ENCODE data around the gene STRN4. TPM values are rescaled to one million over a fixed set of nuclear protein-coding genes. Genes with fewer than 3 reads are reported as not detected.
"Not testable (repeated sequence)": the region's sequence is repeated elsewhere in the genome, so short reads cannot be mapped to it uniquely, and the experiment has no call there.

STRN4 gene
- total RNA-seq, 1 donor from 2014 or later: 116 TPM

DNA sequence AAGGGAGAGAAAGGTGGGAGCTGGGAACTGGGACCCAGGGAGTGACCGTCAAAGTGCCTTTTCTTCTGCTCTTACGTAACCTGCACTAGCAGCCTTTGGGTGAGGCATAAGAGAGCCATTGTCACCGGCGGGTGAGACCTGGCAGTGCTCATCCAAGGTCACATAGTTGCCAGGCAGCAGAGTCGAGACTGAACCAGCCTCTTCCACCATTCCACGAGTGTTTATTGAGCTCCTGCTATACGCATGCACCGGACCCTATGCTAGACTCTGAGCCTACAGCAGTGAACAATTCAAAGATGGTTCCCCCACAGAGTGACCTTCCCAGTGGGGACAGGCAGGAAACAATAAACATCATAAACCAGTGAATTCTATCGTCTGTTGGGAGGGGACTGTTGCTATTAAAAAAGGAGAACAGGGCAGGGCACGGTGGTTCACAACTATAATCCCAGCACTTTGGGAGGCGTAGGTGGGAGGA is 18.6 kb upstream of the STRN4 start:
- H3K36me3 Mint-ChIP-seq (ENCODE audit: low read depth): peaks cover 2% of the 10 kb centered on the region
- H3K4me3 Mint-ChIP-seq: no peak overlapping the region
- no peak overlapping the region for H3K27ac Mint-ChIP-seq
- no peak for DNase-seq (ENCODE audit: low spot score)
- intact Hi-C loops (cut with micrococcal nuclease): no loop called here
- peaks cover 6% of the 10 kb centered on the region for H3K4me1 Mint-ChIP-seq (ENCODE audit: low read depth)
- H3K27me3 Mint-ChIP-seq (ENCODE audit: insufficient read depth): no peaks in the 10 kb centered on the region
- H3K9me3 Mint-ChIP-seq: no peaks in the 10 kb centered on the region

GRCh38 chr19:46762245-46762890 is 16.1 kb upstream of the STRN4 start:
- Mint-ChIP-seq H3K36me3 (ENCODE audit: low read depth) (peaks cover 5% of the 10 kb centered on the region), H3K4me1 (ENCODE audit: low read depth) (peaks cover 6% of the 10 kb centered on the region)
- intact Hi-C loops (cut with micrococcal nuclease): no loop called here

DNA sequence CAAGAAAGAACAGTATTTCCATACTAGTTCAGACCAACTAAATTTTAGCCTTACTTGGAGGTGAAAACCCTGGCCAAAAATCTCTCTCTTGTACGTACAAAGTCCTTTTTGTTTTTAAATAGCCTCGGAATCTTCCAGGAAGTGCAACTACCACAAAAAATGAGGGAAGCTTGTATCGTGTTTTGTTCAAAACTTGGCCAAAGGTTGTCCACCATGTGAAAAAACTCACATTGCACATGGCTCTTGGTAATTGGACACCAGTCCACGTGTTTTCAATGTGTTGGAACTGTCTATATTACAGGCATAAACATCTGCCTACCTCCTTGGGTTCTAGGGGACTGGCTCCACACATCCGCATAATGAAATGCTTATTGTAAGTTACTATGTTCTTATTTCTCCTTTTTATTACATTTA is 15.2 kb upstream of the STRN4 start:
- Mint-ChIP-seq H3K4me1 (ENCODE audit: low read depth) (peaks cover under 1% of the 10 kb centered on the region), H3K27ac (no peak overlapping the region), H3K36me3 (ENCODE audit: low read depth) (peaks cover 4% of the 10 kb centered on the region), H3K27me3 (ENCODE audit: insufficient read depth) (no peaks in the 10 kb centered on the region), H3K9me3 (no peaks in the 10 kb centered on the region), H3K4me3 (no peak overlapping the region)
- DNase-seq (ENCODE audit: low spot score): no peak
- intact Hi-C loops (cut with micrococcal nuclease): no loop called here

More at GRCh38 chr19:46762245-46762890, 16.1 kb upstream of the STRN4 start:
- no peaks in the 10 kb centered on the region for H3K9me3 Mint-ChIP-seq
- no peak for DNase-seq (ENCODE audit: low spot score)
- no peak overlapping the region for H3K4me3 Mint-ChIP-seq
- H3K27me3 Mint-ChIP-seq (ENCODE audit: insufficient read depth): no peaks in the 10 kb centered on the region
- no peak overlapping the region for H3K27ac Mint-ChIP-seq

DNA sequence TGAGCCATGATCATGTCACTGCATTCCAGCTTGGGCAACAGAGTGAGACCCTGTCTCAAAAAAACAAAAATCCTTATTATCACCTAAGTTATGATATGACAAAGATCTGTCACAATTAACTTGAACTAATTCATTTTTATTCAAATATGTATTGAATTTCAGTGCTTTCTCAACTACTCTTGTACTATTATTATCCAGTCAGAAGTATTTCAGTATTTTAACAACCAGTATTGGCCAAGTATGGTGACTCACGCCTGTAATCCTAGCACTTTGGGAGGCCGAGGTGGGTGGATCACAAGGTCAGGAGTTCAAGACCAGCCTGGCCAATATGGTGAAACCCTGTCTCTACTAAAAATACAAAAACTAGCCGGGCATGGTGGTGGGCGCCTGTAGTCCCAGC is 14.6 kb upstream of the STRN4 start:
- intact Hi-C loops (cut with micrococcal nuclease); H3K9me3 Mint-ChIP-seq; H3K4me3 Mint-ChIP-seq; H3K36me3 Mint-ChIP-seq (ENCODE audit: low read depth); DNase-seq (ENCODE audit: low spot score); H3K27ac Mint-ChIP-seq; H3K27me3 Mint-ChIP-seq (ENCODE audit: insufficient read depth); H3K4me1 Mint-ChIP-seq (ENCODE audit: low read depth): not testable (repeated sequence)

GRCh38 chr19:46760363-46760762 is 14.1 kb upstream of the STRN4 start:
- Mint-ChIP-seq H3K27me3 (ENCODE audit: insufficient read depth) (no peaks in the 10 kb centered on the region), H3K9me3 (no peaks in the 10 kb centered on the region), H3K27ac (no peak overlapping the region), H3K4me1 (ENCODE audit: low read depth) (no peaks in the 10 kb centered on the region), H3K4me3 (no peak overlapping the region), H3K36me3 (ENCODE audit: low read depth) (peaks cover 4% of the 10 kb centered on the region)
- no peak for DNase-seq (ENCODE audit: low spot score)
- intact Hi-C loops (cut with micrococcal nuclease): no loop called here

DNA sequence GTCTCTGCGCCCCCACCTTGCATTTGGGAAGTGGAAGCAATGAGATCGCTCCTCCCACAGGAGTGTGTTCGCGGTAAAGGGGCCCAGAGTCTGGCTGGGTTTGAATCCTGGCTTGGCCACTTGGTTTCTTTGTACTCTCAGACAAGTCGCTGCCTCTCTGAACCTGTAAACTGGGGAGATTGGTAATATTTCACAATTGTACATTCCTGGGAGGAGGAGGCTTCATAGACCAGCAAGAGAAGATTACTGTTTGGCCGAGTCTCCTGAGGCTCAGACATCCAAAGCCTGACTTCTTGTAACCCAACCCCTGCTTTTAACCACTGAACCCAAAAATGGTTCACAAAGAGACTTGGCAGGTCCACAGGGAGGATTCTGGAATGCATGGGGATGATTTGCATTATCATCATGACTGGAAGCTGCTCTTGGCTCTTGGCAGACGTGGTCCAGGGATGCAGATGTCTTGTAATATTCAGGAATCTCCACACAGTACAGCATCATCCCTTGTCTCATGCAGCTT is 13.6 kb upstream of the STRN4 start:
- DNase-seq (ENCODE audit: low spot score): no peak
- Mint-ChIP-seq H3K4me3 (no peak overlapping the region), H3K9me3 (no peaks in the 10 kb centered on the region), H3K36me3 (ENCODE audit: low read depth) (peaks cover 4% of the 10 kb centered on the region), H3K27ac (no peak overlapping the region), H3K27me3 (ENCODE audit: insufficient read depth) (no peaks in the 10 kb centered on the region), H3K4me1 (ENCODE audit: low read depth) (no peaks in the 10 kb centered on the region)
- intact Hi-C loops (cut with micrococcal nuclease): no loop called here

- Mint-ChIP-seq H3K9me3 (no peaks in the 10 kb centered on the region), H3K27ac (no peak overlapping the region), H3K4me1 (ENCODE audit: low read depth) (no peaks in the 10 kb centered on the region), H3K36me3 (ENCODE audit: low read depth) (peaks cover 4% of the 10 kb centered on the region), H3K27me3 (ENCODE audit: insufficient read depth) (no peaks in the 10 kb centered on the region), H3K4me3 (no peak overlapping the region)
- no peak for DNase-seq (ENCODE audit: low spot score)
- intact Hi-C loops (cut with micrococcal nuclease): no loop called here
Observed at GRCh38 chr19:46759206-46759605, 13.0 kb upstream of the STRN4 start.

- H3K27me3 Mint-ChIP-seq (ENCODE audit: insufficient read depth): no peaks in the 10 kb centered on the region
- H3K9me3 Mint-ChIP-seq: no peaks in the 10 kb centered on the region
- peaks cover 7% of the 10 kb centered on the region for H3K4me1 Mint-ChIP-seq (ENCODE audit: low read depth)
- no peak overlapping the region for H3K4me3 Mint-ChIP-seq
- no peak overlapping the region for H3K27ac Mint-ChIP-seq
- peaks cover 4% of the 10 kb centered on the region for H3K36me3 Mint-ChIP-seq (ENCODE audit: low read depth)
- DNase-seq (ENCODE audit: low spot score): no peak
- intact Hi-C loops (cut with micrococcal nuclease): no loop called here
Observed at GRCh38 chr19:46756544-46756888, 10.3 kb upstream of the STRN4 start.

- intact Hi-C loops (cut with micrococcal nuclease): no loop called here
- Mint-ChIP-seq H3K4me3 (no peak overlapping the region), H3K27ac (no peak overlapping the region), H3K27me3 (ENCODE audit: insufficient read depth) (no peaks in the 10 kb centered on the region), H3K9me3 (no peaks in the 10 kb centered on the region), H3K4me1 (ENCODE audit: low read depth) (peaks cover 7% of the 10 kb centered on the region), H3K36me3 (ENCODE audit: low read depth) (peaks cover 4% of the 10 kb centered on the region)
- no peak for DNase-seq (ENCODE audit: low spot score)
Observed at GRCh38 chr19:46755853-46756543, 9.7 kb upstream of the STRN4 start.

GRCh38 chr19:46755077-46755852 is 9.0 kb upstream of the STRN4 start:
- intact Hi-C loops (cut with micrococcal nuclease): no loop called here
- Mint-ChIP-seq H3K4me3 (no peak overlapping the region), H3K36me3 (ENCODE audit: low read depth) (peaks cover 4% of the 10 kb centered on the region), H3K9me3 (no peaks in the 10 kb centered on the region), H3K27ac (no peak overlapping the region), H3K27me3 (ENCODE audit: insufficient read depth) (no peaks in the 10 kb centered on the region), H3K4me1 (ENCODE audit: low read depth) (peaks cover 7% of the 10 kb centered on the region)
- no peak for DNase-seq (ENCODE audit: low spot score)

GRCh38 chr19:46753420-46754155 is 7.3 kb upstream of the STRN4 start:
- DNase-seq (ENCODE audit: low spot score): peak; percentile 56
- peaks cover 11% of the 10 kb centered on the region for H3K4me1 Mint-ChIP-seq (ENCODE audit: low read depth)
- intact Hi-C loops (cut with micrococcal nuclease): loop anchor here (1.0 kb wide), 2 partner anchors 49 to 224 kb away; no protein-coding TSS in a partner anchor
- no peak overlapping the region for H3K4me3 Mint-ChIP-seq
- no peaks in the 10 kb centered on the region for H3K27me3 Mint-ChIP-seq (ENCODE audit: insufficient read depth)
- no peak overlapping the region for H3K27ac Mint-ChIP-seq
- no peaks in the 10 kb centered on the region for H3K9me3 Mint-ChIP-seq
- H3K36me3 Mint-ChIP-seq (ENCODE audit: low read depth): peaks cover 7% of the 10 kb centered on the region

DNA sequence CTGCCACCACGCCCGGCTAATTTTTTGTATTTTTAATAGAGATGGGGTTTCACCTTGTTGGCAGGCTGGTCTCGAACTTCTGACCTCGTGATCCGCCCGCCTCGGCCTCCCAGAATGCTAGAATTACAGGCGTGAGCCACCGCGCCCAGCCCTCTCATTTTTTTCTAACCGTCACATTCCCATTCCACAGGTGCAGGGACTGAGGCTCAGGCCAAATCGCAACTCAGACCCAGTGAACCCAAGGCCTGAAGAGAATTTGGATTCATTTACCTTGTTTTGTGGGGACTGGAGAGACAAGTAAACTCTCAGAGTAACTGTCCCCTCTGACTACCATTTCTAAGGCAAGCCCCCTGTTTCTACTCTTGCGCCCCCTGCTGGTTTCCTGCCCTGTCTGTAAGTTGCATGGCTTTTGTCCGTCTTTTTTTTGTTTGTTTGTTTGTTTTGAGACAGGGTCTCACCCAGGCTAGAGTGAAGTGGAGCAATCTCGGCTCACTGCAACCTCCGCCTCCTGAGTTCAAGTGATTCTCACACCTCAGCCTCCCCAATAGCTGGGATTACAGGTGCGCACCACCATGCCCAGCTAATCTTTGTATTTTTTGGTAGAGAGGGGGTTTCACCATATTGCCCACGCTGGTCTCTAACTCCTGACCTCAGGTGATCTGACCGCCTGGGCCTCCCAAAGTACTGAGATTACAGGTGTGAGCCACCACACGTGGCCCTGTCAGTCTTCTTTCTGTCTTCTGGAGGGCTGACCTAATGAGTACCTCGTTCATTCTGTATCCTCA is 2.3 kb upstream of the STRN4 start:
- intact Hi-C loops (cut with micrococcal nuclease): loop anchor here (1.0 kb wide), 1 partner anchor 219 kb away; no protein-coding TSS in a partner anchor
- peak overlapping the region; percentile 70 for H3K4me3 Mint-ChIP-seq
- H3K9me3 Mint-ChIP-seq: no peaks in the 10 kb centered on the region
- peak; percentile 61 for DNase-seq (ENCODE audit: low spot score)
- H3K36me3 Mint-ChIP-seq (ENCODE audit: low read depth): peaks cover 11% of the 10 kb centered on the region
- peaks cover 35% of the 10 kb centered on the region for H3K4me1 Mint-ChIP-seq (ENCODE audit: low read depth)
- H3K27ac Mint-ChIP-seq: peak overlapping the region; percentile 1
- H3K27me3 Mint-ChIP-seq (ENCODE audit: insufficient read depth): no peaks in the 10 kb centered on the region

Data from activated T-helper 1 cell treated with anti-CD3 and anti-CD28 coated beads, Interleukin-12 subunit alpha, Interleukin-12 subunit beta, Interleukin-2, Interleukin-4 antibody, amounts not matched to agents 30 ng/mL and 10 ng/mL and 1 ng/mL, durations not matched to agents 14 hours and 24 hours and 36 hours (primary cell).